TTC549 (cell line): ENCODE data around the gene ITGAV.

Source experiments
- FAIRE-seq: peaks from 2 replicates; lab custom pipeline; 2012; peaks lifted over from hg19 to GRCh38; lab: Jason Lieb, UNC

The ITGAV gene

GRCh38 chr2:186670831-186671230, 81.0 kb downstream of the ITGAV start:
- no peak for FAIRE-seq

DNA sequence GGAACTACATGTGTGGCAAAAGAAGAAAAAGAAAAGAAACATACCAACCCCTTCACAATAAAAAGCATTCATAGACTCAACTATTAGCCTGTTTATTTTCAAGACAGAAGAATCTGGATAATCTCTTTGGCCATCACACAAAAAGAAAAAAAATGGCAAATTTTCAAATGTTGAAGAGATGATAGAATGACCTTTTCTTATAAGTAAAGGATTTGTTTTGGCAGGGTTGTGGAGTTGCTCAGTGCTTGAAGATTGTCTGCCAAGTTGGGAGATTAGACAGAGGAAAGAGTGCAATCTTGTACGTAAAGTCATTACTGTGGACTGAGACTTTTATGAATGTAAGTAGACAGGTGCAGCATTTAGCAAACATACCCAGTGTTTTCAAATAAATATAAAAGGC, 85.5 kb downstream of the ITGAV start:
- FAIRE-seq: no peak

DNA sequence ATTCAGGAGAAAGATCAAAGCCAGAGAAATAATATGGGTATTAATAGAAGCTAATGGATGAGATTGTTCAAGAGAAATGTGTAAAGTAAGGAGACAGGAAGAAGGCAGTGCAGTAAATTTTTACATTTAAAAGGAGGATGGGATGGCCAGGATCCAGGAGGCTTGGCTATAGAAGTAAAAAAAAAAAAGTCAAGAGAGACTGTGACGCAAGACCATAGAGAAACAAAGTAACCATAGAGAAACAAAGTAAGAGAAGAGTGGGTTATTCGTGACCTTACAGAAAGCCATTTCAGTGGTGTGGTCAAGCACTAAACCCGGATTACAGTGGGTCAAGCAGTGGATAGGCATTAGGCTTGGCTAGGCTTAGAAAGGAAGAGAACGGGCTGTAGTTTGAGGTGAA, 93.5 kb downstream of the ITGAV start:
- no peak for FAIRE-seq

DNA sequence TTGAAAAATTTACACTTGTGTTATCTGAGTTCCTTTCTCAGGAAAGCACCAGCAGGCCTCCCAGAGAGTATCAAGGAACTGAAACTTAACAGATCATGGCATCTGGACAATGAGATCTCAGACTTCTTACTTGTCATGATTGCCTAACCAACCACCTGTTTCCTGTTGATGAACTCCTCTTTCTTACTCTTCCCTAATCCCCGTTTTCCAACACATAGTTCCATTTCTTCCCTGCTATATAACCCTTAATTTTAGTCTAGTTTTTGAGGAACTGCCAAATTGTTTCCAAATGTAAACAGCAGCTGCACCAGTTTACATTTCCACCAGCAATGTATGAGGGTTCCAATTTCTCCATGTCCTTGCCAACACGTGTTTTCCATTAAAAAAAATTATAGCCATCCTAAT, 98.0 kb downstream of the ITGAV start:
- FAIRE-seq: no peak

GRCh38 chr2:186688813-186689212, 99.0 kb downstream of the ITGAV start:
- FAIRE-seq: no peak

- no peak for FAIRE-seq
Measured at GRCh38 chr2:186690786-186691185, 100.9 kb downstream of the ITGAV start.

DNA sequence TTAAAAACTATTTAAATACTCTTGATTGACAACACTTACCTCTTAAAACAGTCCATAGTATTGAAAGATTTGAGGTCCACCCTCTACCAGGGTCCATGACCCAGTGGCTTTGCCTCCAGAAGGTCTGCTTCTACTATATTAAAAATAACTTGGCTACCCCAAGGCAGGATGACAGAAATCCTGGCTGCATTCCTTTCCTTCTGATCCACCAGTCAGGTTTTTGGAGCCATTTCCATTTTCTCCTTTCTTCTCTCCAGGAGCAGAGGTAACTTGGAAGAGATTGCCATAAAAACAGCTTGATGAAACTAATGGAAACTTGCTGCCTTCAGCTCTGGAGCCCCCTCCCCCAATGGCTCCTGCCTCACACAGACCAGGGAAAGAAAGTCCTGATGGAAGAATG, 101.4 kb downstream of the ITGAV start:
- no peak for FAIRE-seq

- no peak for FAIRE-seq
Measured at GRCh38 chr2:186691900-186692299, 102.0 kb downstream of the ITGAV start.

GRCh38 chr2:186693446-186693832, 103.6 kb downstream of the ITGAV start:
- no peak for FAIRE-seq

- no peak for FAIRE-seq
Measured at GRCh38 chr2:186695081-186695756, 105.4 kb downstream of the ITGAV start.

DNA sequence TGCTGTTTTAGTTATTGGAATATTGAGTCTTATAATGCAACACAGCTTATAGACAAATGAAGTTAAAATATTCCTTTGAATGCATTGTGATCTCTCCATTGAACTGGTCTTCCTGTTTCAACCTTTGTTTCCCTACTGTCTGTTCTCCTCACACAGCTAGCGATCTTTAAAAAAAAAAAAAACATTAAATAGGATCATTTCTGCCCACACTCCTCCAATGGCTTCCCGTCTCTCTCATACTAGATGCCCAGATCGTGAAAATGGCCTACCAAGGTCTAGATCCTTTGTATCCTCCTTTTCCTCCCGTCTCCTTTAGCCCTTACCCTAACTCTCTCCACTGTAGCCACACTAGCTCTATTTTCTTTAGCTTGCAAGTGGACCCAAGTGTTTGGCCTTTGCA, 106.4 kb downstream of the ITGAV start:
- FAIRE-seq: no peak

DNA sequence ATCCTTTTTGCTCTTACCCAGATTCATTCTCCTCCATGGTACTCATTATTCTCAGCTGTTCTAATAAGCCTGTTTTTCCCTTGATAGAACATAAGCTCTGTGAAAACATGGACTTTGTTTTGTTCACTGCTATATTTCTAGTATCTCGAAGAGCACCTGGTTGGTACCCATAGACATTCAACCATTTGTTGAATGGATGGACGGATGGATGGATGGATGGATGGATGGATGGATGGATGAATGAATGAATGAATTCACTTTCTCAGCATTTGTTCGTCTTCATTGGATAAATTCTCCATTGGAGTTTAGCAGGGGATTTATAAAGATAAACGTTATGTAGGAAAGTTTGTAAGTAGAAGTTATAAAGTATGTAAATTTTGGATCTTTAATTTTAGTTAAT, 106.9 kb downstream of the ITGAV start:
- FAIRE-seq: no peak

DNA sequence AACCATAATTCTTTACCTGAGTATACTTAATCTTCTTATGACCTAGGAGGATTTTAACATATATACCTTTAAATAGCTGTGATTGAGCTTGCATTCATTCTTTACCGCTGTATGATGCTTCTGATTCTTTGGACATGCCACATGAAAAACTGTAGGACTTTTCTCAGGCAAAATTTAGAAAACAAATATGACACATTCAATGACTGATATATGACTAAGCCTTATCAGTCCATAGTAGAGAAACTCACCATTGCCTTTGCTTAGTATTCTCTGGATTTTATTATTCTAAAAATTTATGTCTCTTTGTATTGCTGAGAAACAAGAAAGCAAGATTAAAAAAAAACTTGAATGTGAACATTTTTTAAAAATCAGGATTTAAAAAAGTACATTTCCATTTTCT, 107.7 kb downstream of the ITGAV start:
- FAIRE-seq: no peak

- FAIRE-seq: no peak
Measured at GRCh38 chr2:186699742-186700141, 109.9 kb downstream of the ITGAV start.

DNA sequence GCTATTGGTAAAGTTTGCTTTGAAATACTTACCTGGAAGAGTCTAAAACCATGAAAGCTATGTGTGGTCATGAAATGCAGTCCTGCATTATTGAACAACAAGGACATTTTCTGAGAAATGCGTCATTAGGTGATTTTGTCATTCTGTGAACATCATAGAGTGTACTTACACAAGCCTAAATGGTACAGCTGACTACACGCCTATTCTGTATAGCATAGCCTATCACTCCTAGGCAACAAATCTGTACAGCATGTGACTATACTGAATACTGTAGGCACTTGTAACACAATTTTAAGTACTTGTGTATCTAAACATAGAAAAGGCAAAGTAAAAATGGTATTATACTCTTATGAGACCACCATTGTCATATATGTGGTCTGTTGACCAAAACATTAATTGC, 112.2 kb downstream of the ITGAV start:
- FAIRE-seq: no peak

DNA sequence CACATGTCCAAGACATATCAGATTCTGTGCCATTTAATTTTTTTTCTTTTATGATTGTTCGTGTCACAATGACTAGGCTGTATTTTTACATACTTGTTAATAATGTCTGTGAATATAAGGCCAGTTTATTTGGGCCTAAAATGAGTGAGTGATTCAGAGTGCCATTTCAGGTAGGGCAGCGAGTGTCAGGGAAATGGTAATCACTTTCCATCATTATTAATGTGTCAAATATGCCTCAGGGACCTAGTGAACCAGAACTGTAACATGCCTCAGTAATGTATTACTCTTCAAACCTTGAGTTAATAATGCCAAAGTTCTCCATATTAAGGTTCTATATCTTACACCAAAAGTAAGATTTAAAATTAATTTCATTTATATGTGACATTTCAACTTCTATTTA, 112.6 kb downstream of the ITGAV start:
- no peak for FAIRE-seq

- FAIRE-seq: no peak
Measured at GRCh38 chr2:186704897-186705296, 115.0 kb downstream of the ITGAV start.

- no peak for FAIRE-seq
Measured at GRCh38 chr2:186709529-186710450, 119.9 kb downstream of the ITGAV start.

- FAIRE-seq: no peak
Measured at GRCh38 chr2:186713691-186714090, 123.8 kb downstream of the ITGAV start.

DNA sequence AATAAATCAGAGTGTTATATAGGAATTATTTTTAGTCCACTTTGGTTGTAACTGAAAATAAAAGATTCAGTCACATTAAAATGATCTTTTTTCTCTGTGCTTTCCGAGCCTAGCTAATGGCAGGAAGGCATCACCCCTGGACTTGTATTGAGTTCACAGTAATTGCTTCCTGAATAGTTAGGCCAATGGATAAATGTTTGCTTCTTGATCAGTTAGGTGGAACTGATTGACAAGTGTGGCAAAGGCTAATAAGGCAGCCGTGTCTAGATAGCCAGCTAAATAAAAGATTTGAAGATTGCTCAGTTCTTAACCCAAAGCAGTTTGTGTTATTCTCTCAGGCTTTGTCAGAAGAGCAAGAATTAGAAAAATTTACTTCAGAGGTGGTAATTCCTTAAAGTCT, 124.8 kb downstream of the ITGAV start:
- FAIRE-seq: no peak

DNA sequence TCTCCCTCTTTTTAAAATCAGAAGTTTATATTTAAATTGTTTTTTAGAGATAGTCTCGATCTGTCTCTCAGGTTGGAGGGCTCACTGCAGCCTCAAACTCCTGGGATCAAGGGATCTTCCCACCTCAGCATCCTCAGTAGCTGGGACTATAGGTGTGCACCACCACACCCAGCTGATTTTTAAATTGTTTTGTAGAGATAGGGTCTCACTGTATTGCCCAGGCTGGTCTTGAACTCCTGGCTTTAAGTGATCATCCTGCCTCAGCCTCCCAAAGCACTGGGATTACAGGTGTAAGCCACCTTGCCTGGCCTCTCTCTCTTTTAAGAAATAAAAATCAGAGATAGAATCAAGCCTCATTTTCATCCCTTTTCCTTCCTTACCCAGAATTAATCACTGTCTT, 126.1 kb downstream of the ITGAV start:
- no peak for FAIRE-seq

DNA sequence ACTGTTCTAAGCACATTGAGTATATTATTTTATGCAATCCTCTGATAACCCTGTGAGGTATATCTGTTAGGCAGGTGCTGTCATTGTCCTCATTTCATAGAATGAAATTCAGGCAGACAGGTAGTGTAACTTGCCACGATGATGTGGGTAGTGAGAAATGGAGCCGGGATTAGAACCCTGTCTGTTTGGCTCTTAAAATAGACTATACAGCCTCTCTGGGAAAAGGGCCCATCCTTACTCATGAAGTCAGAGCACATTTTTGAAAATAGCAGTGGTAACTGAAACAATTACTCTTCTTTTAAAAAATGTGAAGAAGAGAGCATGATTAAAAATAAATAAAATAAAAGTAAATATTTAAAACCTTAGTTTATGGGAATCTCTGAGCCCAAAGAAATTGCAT, 127.0 kb downstream of the ITGAV start:
- FAIRE-seq: no peak

DNA sequence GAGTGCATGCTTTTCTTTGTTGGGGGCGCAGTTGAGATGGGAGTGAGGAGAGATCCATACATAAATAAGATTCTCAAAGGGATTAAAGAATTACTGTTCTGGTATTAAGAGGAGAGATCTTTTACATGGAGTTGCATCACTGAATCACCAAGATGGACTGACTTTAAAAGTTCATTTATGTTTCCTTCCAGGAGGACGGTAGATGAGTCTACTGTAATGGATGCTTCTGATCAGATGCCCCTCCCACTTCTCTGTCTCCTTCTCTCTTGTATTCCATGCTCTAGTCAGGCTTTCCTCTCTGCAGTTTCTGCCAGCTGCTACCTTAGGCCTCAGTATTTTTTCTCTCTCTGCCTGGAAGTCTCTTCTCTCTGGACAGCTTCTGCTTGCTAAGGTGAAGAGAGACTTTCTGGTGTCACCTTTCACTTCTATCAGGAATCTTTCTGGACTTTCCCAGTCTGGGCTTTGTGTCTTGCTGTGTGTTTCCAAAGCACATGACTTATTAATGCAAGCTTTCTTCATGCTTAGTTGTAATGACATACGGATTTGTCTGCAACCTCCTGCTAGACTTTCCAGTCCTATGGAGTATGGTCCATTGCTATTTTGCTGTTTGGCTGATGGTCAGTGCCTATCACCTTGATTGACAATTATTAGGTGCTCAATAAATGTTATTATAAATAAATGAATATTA, 127.6 kb downstream of the ITGAV start:
- FAIRE-seq: no peak
